DND-41 (cell line): ENCODE measurements around the gene DCK.

Source experiments
- CTCF ChIP-seq: IDR thresholded peaks from 2 replicates; pipeline ENCODE4 v1.5.1; 2012; ENCODE audit warnings: borderline replicate concordance, low read length, moderate library complexity, mild to moderate bottlenecking; ENCODE audit not compliant: poor library complexity, severe bottlenecking; ENCODE audit errors: extremely low read depth
- EZH2 ChIP-seq: IDR thresholded peaks from 3 replicates; pipeline ENCODE4 v1.6.1; 2012; ENCODE audit warnings: borderline replicate concordance, low read depth, mild to moderate bottlenecking, moderate library complexity, low read length, inconsistent platforms; ENCODE audit not compliant: severe bottlenecking

- TF ChIP-seq CTCF (no peak), EZH2 (no peak)
Measured at GRCh38 chr4:70945046-70945445, 48.4 kb upstream of the DCK start.
